Heart left ventricle (tissue), 16 donors: ENCODE measurements around the gene SGSH. TPM values are rescaled to one million over a fixed set of nuclear protein-coding genes. Genes with fewer than 3 reads are reported as not detected.

ENCODE experiments used
- ATAC-seq, 4 donors: fragments of 200-7000 bp; cut with Tn5 transposase; one replicate each; pipeline ENCODE4 v1.9.1; 2020 to 2022; ENCODE audit warnings: moderate library complexity in 4 of 4, mild to moderate bottlenecking in 3 of 4, moderate number of reproducible peaks in 1 of 4
- DNase-seq, 5 donors: peaks; one replicate each; pipeline ENCODE4 v3.0.0-alpha.2; 2020
- H3K27ac ChIP-seq, 12 donors: fragments of 200-600 bp; sonication (generic) in 4 of 12; one replicate each; pipeline versions ENCODE4 v1.5.0 to v1.8.0; 2016 to 2022; ENCODE audit warnings: mild to moderate bottlenecking in 2 of 12
- H3K27me3 ChIP-seq, 9 donors: fragments of 200-600 bp; sonication (generic) in 2 of 9; one replicate each; pipeline versions ENCODE4 v1.5.1 to v1.8.0; 2016 to 2022; ENCODE audit warnings: mild to moderate bottlenecking in 3 of 9
- H3K36me3 ChIP-seq, 9 donors: fragments of 200-600 bp; sonication (generic) in 2 of 9; one replicate each; pipeline versions ENCODE4 v1.5.0 to v1.8.0; 2018 to 2022; ENCODE audit warnings: mild to moderate bottlenecking in 2 of 9
- H3K4me1 ChIP-seq, 12 donors: fragments of 200-600 bp; sonication (generic) in 4 of 12; one replicate each; pipeline versions ENCODE4 v1.5.0 to v1.8.0; 2016 to 2022; ENCODE audit warnings: mild to moderate bottlenecking in 3 of 12
- H3K4me3 ChIP-seq, 12 donors: fragments of 200-600 bp; sonication (generic) in 4 of 12; one replicate each; pipeline versions ENCODE4 v1.5.0 to v1.8.0; 2017 to 2022; ENCODE audit warnings: mild to moderate bottlenecking in 9 of 12, moderate library complexity in 4 of 12
- H3K9me3 ChIP-seq, 12 donors: fragments of 200-600 bp; sonication (generic) in 4 of 12; one replicate each; pipeline versions ENCODE4 v1.5.0 to v1.8.0; 2016 to 2022; ENCODE audit warnings: mild to moderate bottlenecking in 1 of 12
- POLR2A ChIP-seq, 2 donors: fragments of 450-650 bp; IDR thresholded peaks; one replicate each; pipeline ENCODE4 v1.6.1; 2017; ENCODE audit warnings: antibody characterized with exemption in 2 of 2, mild to moderate bottlenecking in 2 of 2, moderate library complexity in 2 of 2
- WGBS, 4 donors: extraction: QIAGEN DNeasy Blood & Tissue Kit in 2 of 4; methylation state at CpG; one replicate each; pipeline versions ENCODE4 v1.1.5 to v1.1.7; 2013 to 2018; 5-methylcytosine and 5-hydroxymethylcytosine counted together
- intact Hi-C, 10 donors: fragments of 100-400 bp; cut with DNase I; formaldehyde crosslinking; loops; one replicate each; pipeline versions ENCODE4 v1.11.1 to v1.14.2; 2022
- polyA plus RNA-seq, 2 donors: library from polyadenylated mRNA; stranded (reverse); fragments of 200-250 nt; gene quantifications; one replicate each; pipeline ENCODE4 v1.2.3, GENCODE V29; 2013
- total RNA-seq, 9 donors: library from RNA; depleted of rRNA in 2 of 9; stranded (reverse); fragments of >200 nt in 2 of 9; fragmentation: NEBNext Ultra II Directional in 3 of 9; extraction: Animal tissue kit (Norgen Biotek cat#: 25700) in 3 of 9; gene quantifications; one replicate each; pipeline versions ENCODE4 v1.1.0 to v1.2.4, GENCODE V29; 2016 to 2023
- TF ChIP-seq, protein P1 (sequence below), 12 donors: fragments of 200-600 bp; sonication (generic) in 4 of 12; IDR thresholded peaks; one replicate each; pipeline versions ENCODE4 v1.5.0 to v1.8.0; 2018 to 2022; ENCODE audit warnings: antibody characterized with exemption in 12 of 12, mild to moderate bottlenecking in 5 of 12
- donor health status: ischemic (EF 13 %, LVEDD 7.1; RV severe dilation, severe dysfunction).
- donor health status: healthy with polysubstance abuse.
- donor health status: DM: no; HTN: yes; CAD: no.
- donor health status: DM: no; HTN: no; CAD: no.
- donor health status: ischemic (EF 25% LVEDD 6.9; RV normal size, moderate dysfunction).
- donor health status: ischemic (EF 25% LVEDD 5.7; RV mildly dilated, moderate dysfunction).
- donor health status: healthy.
- donor health status: DM: yes; HTN: yes; CAD: no.
- donor health status: ischemic (EF 35%, LVEDD 5.7; RV mildly dilated, moderate dysfunction).
- donor health status: nonischemic (EF 11% LVEDD 7.7; RV severe dilation, severe dysfunction).
- donor health status: DM: yes; HTN: yes; CAD: no.
- donor health status: PGD.
- donor health status: ischemic (EF 29% LVEDD 5.4; RV normal size, mild dysfunction).
- donor health status: nonischemic (EF 23%, LVEDD 6.1; RV moderate dilation, normal function).

Gene SGSH
- total and polyA plus RNA-seq, 11 donors: 6.4 to 27.0 (median 13.4) TPM

DNA sequence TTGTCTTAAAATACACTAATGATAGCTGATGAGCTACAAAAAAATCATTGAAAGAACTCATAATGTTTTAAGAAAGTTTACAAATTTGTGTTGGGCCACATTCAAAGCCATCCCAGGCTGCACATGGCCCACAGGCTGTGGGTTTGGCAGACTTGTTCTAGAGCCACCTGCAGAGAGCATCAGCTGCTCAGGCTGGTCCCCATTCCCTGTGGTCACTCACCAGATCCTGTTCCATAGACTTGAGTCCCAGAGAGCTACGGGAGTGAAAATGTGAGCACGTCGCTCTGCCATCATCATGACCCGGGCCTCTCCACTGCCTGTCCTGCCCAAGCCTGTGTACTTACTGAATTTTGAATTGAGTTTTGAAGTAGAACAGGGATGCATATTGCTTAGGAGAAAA lies 7.0 kb upstream of the SGSH start:
- Histone ChIP-seq H3K9me3 (peaks cover 0 to 10% (median 8%) of the 10 kb centered on the region in 12 donors), H3K4me3 (no peak overlapping the region), H3K27ac (no peak overlapping the region), H3K27me3 (no peaks in the 10 kb centered on the region), H3K36me3 (peaks cover 0 to 33% (median 13%) of the 10 kb centered on the region in 9 donors), H3K4me1 (no peaks in the 10 kb centered on the region)
- DNase-seq: no peak
- no peak for ATAC-seq
- intact Hi-C loops: no loop called here
- 90 to 98% (median 97%) methylated on average over 4 of the region's 4 CpGs for WGBS, 4 donors
- no peak for TF ChIP-seq POLR2A (IDR thresholded peaks at IDR 0.05)
- TF ChIP-seq, protein P1, sequence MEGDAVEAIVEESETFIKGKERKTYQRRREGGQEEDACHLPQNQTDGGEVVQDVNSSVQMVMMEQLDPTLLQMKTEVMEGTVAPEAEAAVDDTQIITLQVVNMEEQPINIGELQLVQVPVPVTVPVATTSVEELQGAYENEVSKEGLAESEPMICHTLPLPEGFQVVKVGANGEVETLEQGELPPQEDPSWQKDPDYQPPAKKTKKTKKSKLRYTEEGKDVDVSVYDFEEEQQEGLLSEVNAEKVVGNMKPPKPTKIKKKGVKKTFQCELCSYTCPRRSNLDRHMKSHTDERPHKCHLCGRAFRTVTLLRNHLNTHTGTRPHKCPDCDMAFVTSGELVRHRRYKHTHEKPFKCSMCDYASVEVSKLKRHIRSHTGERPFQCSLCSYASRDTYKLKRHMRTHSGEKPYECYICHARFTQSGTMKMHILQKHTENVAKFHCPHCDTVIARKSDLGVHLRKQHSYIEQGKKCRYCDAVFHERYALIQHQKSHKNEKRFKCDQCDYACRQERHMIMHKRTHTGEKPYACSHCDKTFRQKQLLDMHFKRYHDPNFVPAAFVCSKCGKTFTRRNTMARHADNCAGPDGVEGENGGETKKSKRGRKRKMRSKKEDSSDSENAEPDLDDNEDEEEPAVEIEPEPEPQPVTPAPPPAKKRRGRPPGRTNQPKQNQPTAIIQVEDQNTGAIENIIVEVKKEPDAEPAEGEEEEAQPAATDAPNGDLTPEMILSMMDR (IDR thresholded peaks at IDR 0.05): no peak

DNA sequence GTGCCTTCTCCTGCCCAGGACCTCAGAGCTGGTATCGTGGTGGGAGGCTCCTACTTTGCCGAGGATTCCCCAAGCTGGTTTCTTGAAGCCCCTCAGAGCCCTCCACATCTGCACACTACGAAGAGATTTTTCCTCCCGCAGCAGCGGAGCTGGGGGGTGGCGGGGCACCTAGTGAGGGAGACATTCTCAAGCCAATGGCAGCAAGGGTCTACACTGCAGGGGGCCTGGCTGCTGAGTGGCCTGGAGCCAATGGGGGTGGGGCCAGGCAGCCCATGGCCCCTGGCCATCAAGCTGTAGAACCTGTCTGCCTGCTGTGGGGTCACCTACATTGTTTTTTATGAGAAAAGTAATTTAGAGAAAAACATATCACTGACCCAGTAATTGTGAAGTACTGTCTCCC lies 5.1 kb upstream of the SGSH start:
- Histone ChIP-seq H3K9me3 (no peaks in the 10 kb centered on the region), H3K27me3 (no peaks in the 10 kb centered on the region), H3K4me1 (peaks cover 0 to 13% (median 8%) of the 10 kb centered on the region in 12 donors), H3K36me3 (peaks cover 0 to 26% (median 6%) of the 10 kb centered on the region in 9 donors), H3K27ac (no peak overlapping the region), H3K4me3 (no peak overlapping the region)
- no peak for ATAC-seq
- no peak for DNase-seq
- 87 to 92% (median 90%) methylated on average over 6 of the region's 6 CpGs for WGBS, 4 donors
- TF ChIP-seq POLR2A (IDR thresholded peaks at IDR 0.05): no peak
- TF ChIP-seq, protein P1 (IDR thresholded peaks at IDR 0.05): no peak
- intact Hi-C loops: no loop called here

DNA sequence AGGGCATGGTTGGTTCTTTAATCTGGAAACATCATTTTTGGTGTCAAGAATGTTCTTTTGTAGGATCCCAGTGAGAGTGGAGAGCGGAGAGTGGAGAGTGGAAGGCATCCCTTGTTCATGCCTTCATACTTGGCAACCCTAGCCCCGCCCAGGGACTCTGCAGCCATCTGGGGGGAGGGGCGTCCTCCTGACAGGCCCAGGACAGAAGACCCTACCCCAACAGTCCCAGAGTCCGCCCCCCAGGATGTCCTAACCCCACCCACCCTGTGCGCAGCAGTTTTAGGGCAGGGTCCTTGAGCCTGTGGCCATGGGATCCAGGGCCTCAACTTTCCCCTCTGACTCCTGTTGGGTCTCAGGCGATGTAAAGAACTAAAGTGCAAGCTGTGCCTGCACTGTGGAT lies 4.5 kb upstream of the SGSH start:
- Histone ChIP-seq H3K27ac (no peak overlapping the region), H3K36me3 (peaks cover 0 to 26% (median 6%) of the 10 kb centered on the region in 9 donors), H3K27me3 (no peaks in the 10 kb centered on the region), H3K4me3 (no peak overlapping the region), H3K9me3 (no peaks in the 10 kb centered on the region), H3K4me1 (peaks cover 0 to 14% (median 9%) of the 10 kb centered on the region in 12 donors)
- DNase-seq (no peak), ATAC-seq (no peak)
- TF ChIP-seq POLR2A (IDR thresholded peaks at IDR 0.05): no peak
- TF ChIP-seq, protein P1 (IDR thresholded peaks at IDR 0.05): no peak
- intact Hi-C loops: loop anchor here in 2 of 10 donors (5.0 kb wide), 2 partner anchors 38 to 72 kb away; partner anchors contain the start of gene RNF213 (in 1 of the 2)
- WGBS, 4 donors: 87 to 98% (median 91%) methylated on average over 6 of the region's 6 CpGs

DNA sequence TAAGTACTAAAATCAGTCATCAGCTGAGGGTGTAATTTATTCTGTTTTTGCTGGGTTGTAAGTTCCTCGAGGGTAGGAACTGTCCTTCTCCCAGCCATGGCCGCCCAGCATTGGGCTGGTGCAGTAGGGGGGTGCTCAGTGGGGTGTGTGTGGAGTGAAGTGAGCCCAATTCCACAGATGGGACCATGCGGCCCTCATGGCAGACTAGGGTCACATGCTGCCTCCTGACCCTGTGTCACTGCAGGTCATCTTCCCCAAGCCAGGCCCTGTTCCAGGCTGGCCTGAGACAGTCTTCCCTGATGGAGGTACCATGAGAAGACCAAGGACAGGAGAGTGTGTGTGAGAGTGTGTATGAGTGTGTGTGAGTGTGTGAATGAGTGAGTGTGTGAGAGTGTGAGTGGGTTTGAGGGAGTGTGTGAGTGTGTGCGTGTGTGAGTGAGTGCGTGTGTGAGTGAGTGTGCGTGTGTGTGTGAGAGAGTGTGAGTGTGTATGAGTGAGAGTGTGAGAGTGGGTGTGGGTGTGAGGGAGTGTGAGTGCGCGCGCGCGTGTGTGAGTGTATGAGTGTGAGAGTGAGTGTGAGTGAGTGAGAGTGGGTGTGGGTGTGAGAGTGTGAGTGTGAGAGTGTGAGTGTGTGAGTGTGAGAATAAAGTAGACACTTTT lies 3.8 kb upstream of the SGSH start:
- DNase-seq: no peak
- WGBS, 4 donors: 81 to 97% (median 91%) methylated on average over 11 of the region's 11 CpGs
- Histone ChIP-seq H3K36me3 (peaks cover 0 to 22% (median 6%) of the 10 kb centered on the region in 9 donors), H3K27me3 (no peaks in the 10 kb centered on the region), H3K27ac (no peak overlapping the region), H3K9me3 (no peaks in the 10 kb centered on the region), H3K4me1 (peaks cover 0 to 21% (median 14%) of the 10 kb centered on the region in 12 donors), H3K4me3 (no peak overlapping the region)
- intact Hi-C loops: loop anchor here in 2 of 10 donors (5.0 kb wide), 2 partner anchors 38 to 72 kb away; partner anchors contain the start of gene RNF213 (in 1 of the 2)
- no peak for ATAC-seq
- TF ChIP-seq, protein P1 (IDR thresholded peaks at IDR 0.05): no peak
- TF ChIP-seq POLR2A (IDR thresholded peaks at IDR 0.05): no peak
